ENCODE results near the gene PROX1.

The PROX1 gene

GRCh38 chr1:214072426-214073157, 84.8 kb downstream of the PROX1 start:
- no peaks in the 10 kb centered on the region for H3K36me3 ChIP-seq
- DNase-seq, result no peak
- no peak overlapping the region for H3K27ac ChIP-seq
- TF ChIP-seq CTCF (IDR thresholded peaks at IDR 0.05; ENCODE audit: low read depth, low read length), result no peak
- no peaks in the 10 kb centered on the region for H3K9me3 ChIP-seq (ENCODE audit: severe bottlenecking)
- H3K27me3 ChIP-seq (ENCODE audit: insufficient read depth, low read depth, severe bottlenecking), result no peaks in the 10 kb centered on the region
- no peak overlapping the region for H3K4me3 ChIP-seq (ENCODE audit: low read depth, low read length)

- H3K27ac ChIP-seq, result no peak overlapping the region
- H3K36me3 ChIP-seq, result no peaks in the 10 kb centered on the region
- H3K4me3 ChIP-seq (ENCODE audit: low read depth, low read length), result no peak overlapping the region
- H3K9me3 ChIP-seq (ENCODE audit: severe bottlenecking), result no peaks in the 10 kb centered on the region
- no peaks in the 10 kb centered on the region for H3K27me3 ChIP-seq (ENCODE audit: insufficient read depth, low read depth, severe bottlenecking)
- DNase-seq, result no peak
- TF ChIP-seq CTCF (IDR thresholded peaks at IDR 0.05; ENCODE audit: low read depth, low read length), result no peak
Measured at GRCh38 chr1:214074477-214074876, 86.7 kb downstream of the PROX1 start.

- no peaks in the 10 kb centered on the region for H3K27me3 ChIP-seq (ENCODE audit: insufficient read depth, low read depth, severe bottlenecking)
- H3K36me3 ChIP-seq, result no peaks in the 10 kb centered on the region
- no peak overlapping the region for H3K27ac ChIP-seq
- H3K9me3 ChIP-seq (ENCODE audit: severe bottlenecking), result no peaks in the 10 kb centered on the region
- no peak overlapping the region for H3K4me3 ChIP-seq (ENCODE audit: low read depth, low read length)
- no peak for DNase-seq
- TF ChIP-seq CTCF (IDR thresholded peaks at IDR 0.05; ENCODE audit: low read depth, low read length), result no peak
Measured at GRCh38 chr1:214075305-214075998, 87.7 kb downstream of the PROX1 start.

GRCh38 chr1:214075999-214076707, 88.4 kb downstream of the PROX1 start:
- Histone ChIP-seq H3K36me3 (no peaks in the 10 kb centered on the region), H3K27me3 (ENCODE audit: insufficient read depth, low read depth, severe bottlenecking) (no peaks in the 10 kb centered on the region), H3K27ac (no peak overlapping the region), H3K4me3 (ENCODE audit: low read depth, low read length) (no peak overlapping the region), H3K9me3 (ENCODE audit: severe bottlenecking) (no peaks in the 10 kb centered on the region)
- DNase-seq, result no peak
- no peak for TF ChIP-seq CTCF (IDR thresholded peaks at IDR 0.05; ENCODE audit: low read depth, low read length)

GRCh38 chr1:214076708-214077065, 88.9 kb downstream of the PROX1 start:
- H3K27me3 ChIP-seq (ENCODE audit: insufficient read depth, low read depth, severe bottlenecking), result no peaks in the 10 kb centered on the region
- no peaks in the 10 kb centered on the region for H3K9me3 ChIP-seq (ENCODE audit: severe bottlenecking)
- DNase-seq, result no peak
- no peaks in the 10 kb centered on the region for H3K36me3 ChIP-seq
- no peak for TF ChIP-seq CTCF (IDR thresholded peaks at IDR 0.05; ENCODE audit: low read depth, low read length)
- no peak overlapping the region for H3K4me3 ChIP-seq (ENCODE audit: low read depth, low read length)
- no peak overlapping the region for H3K27ac ChIP-seq
